IPS DF 4.7 (cell line): Measurements from ENCODE around the gene ACAA2.

Experiments used
- DNase-seq: peaks from one replicate; pipeline ENCODE4 v3.0.0-alpha.2; 2013; ENCODE audit warnings: low spot score; ENCODE audit errors: extremely low read depth

Gene ACAA2, protein sequence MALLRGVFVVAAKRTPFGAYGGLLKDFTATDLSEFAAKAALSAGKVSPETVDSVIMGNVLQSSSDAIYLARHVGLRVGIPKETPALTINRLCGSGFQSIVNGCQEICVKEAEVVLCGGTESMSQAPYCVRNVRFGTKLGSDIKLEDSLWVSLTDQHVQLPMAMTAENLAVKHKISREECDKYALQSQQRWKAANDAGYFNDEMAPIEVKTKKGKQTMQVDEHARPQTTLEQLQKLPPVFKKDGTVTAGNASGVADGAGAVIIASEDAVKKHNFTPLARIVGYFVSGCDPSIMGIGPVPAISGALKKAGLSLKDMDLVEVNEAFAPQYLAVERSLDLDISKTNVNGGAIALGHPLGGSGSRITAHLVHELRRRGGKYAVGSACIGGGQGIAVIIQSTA

DNA sequence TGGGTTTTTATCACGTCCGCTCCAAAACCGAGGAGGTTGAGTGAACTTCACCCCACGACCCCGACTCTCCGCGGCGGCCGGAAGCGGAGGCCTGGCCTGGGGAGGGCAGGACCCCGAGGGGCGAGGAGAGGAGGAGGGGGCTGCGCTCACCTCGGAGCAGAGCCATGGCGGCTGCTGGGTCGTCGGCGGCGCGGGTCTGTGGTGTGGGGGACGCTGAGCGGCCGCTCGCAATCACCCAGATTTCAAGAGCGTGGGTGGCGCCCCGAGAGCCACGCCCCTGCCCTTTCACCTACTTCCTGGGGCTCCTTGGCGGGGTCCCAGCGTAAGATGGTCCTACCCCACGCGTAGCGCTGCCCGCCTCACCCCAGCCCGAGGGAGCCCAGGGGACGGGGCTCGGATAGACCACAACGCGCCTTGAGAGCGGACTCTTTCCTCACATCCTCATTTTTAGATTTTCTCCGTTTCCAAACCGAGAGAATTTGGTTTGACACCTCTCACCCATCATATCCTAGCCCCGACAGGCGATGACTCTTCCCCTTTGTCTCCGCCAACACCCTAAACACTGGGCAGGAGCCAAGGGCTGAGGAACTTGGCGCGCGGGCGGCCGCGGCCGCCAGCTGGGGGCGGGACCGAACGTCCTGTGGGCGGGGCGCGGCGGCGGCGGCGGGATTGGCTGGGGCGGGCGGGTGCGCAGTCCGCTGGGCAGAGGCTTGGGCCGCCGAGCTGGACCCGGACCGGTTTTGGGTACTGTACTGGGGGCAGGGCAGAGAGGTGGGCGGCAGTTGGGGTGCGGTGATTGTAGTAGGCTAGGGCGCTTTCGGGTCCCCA lies at the start of gene ACAA2:
Gene ACAA2, minus strand, starts transcription at position 215 of the 828 bp plus-strand sequence. Its CDS starts 49 bp downstream, at position 166.
- DNase-seq: no peak

DNA sequence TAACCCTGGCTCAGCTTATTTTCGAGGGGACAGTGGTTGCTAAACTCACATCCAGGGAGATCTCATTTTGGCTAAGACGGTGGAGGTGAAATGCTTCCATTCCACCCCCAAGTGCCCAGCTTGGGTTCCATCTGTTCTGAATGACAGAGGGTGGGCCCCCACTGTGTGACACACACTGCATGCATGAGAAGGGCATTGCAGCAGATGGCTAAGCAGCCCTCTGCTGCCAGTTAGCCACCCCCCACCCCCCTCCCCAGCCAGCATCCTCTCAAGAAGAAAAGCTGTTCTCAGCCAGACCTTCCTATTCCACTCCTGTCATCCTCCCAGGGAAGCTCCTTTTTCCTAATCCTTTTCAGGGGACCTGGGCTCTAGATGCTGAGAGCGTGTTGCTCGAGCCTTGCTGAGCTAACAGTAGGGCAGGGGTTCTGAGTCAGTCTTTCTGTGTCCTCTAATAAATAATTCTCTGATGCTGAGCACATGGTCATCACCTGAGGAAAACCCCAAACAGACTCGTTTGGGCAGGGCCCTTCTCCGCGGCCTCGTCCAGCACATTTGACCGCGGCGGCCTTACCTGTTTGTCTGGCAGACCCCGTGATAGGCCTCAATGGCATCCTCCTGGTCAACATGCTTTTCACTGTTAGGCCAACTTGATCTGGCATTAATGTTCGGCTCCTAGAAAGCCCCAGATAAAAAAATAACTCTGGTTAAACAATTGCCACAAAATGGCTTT lies 49.5 kb upstream of the ACAA2 start:
- DNase-seq: no peak

DNA sequence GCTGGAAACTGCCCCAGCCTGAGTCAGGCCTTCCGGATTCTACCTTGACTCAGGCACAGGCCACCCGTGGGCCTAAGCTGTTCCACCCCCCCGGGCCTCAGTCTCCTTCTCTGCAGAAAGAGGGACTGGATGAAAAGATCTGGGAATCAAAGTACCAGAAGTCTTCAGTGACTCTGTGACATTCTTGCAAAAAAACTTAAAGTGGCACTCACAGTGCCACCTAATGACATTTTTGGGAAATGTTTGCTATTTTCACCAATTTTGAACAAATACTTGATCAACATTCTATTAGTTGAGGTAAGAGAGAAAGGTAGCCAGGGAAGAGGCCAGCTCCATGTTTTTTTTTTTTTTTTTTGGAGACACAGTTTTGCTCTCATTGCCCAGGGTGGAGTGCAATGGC lies 48.3 kb upstream of the ACAA2 start:
- no peak for DNase-seq

DNA sequence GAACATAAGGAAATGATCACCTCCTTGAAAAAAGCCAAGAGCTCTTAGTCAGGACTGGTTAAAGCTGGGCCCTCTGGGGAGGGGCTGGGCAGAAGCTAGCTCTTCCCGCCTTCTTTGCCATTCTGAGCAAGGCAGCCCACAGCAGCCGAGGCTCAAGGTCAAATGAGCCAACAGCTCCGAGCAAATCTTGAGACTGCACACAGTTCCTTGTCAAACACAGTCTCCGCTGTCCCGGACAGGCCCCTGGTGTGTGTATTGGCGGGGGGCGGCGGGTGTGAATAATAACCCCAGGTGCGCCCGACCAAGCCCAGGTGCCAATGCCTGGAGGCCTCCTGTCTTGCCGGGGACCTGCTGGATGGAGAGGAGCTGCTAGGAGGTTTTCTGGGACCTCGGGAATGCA lies 46.4 kb upstream of the ACAA2 start:
- no peak for DNase-seq

DNA sequence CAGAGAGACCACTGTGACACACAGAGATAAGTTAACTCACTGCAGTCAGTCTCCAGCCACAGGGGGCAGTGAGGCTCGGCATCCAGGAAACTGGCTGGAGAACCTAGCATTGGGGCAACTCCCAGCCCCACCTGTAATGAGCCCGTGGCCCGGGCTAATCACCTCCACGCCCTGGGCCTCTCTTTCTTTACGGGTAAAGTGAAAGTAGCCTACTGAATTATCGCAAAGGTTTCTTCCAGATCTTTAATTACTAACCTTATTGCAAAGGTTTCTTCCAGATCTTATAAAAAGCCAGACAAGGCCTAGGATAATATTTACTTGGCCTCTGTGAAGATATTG lies 45.7 kb upstream of the ACAA2 start:
- no peak for DNase-seq

DNA sequence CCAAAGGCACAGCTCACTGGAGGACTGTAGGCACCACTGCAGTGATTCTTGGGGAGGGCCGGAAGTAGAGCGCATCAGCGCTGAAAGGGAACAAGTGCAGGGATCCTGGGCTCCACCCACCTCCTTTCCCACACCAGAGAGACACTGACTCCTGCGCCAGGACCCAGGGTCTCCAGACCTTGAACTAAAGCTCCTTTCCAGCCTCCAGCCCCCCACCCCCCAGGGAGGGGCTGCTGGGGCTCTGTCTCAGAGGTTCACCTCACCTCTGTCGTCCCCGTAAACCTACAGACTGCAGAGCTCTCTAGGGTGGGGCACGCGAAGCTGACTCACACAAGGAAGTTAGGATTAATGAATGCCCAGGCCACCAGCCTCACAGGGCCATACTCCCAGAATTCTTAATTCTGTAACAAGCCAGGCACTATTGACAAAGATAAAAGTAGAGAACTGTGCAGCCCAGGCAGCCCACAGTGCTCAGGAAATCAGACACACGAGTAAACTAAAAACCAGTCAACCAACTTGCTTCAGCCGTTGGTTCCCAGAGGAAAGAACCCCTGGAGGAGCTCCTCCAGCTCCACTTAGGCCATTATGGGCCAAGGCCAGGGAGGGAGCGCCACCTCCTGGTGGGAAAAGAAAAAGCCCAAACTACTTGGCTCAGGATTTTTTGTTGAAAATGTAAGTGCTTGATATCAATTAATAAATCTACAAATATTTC lies 45.1 kb upstream of the ACAA2 start:
- peak; percentile 33 for DNase-seq

DNA sequence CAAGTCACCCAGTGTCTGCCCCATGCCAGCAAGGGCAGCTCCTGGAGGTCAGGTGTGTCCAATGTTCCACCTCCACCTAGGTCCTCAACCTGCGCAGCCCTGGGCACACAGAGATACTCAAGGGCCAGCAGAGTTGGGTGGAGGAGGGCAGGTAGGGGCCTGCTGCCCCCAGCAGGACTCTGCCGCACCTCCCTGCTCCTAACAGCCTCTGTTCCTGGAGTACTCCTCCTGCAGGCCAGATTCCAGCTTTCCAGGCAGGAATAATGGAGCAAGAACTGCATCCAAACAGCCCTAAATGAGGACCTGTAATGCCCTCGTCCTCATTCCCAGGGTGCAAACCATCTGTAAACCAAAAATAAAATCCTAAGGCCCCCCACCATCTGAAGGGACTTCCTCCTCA lies 44.4 kb upstream of the ACAA2 start:
- no peak for DNase-seq

DNA sequence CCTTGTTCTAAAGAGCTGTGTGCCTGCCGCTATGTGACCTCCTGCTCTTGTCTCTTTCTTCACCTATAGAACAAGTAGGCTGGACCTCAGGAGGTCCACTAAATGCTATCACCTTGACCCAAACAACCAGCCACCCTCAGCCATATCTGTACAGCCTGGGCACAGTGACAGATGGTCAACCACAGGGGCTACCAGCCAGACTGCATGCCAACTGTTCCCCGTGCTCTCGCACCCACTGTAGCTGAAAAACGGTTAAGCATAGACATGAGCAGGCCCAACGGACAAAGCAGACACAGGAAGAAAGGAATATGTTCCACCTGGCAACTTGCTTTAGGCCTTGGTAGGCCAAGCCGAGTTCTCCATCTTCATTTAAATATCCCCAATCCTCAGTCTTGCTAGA lies 43.2 kb upstream of the ACAA2 start:
- DNase-seq: no peak

DNA sequence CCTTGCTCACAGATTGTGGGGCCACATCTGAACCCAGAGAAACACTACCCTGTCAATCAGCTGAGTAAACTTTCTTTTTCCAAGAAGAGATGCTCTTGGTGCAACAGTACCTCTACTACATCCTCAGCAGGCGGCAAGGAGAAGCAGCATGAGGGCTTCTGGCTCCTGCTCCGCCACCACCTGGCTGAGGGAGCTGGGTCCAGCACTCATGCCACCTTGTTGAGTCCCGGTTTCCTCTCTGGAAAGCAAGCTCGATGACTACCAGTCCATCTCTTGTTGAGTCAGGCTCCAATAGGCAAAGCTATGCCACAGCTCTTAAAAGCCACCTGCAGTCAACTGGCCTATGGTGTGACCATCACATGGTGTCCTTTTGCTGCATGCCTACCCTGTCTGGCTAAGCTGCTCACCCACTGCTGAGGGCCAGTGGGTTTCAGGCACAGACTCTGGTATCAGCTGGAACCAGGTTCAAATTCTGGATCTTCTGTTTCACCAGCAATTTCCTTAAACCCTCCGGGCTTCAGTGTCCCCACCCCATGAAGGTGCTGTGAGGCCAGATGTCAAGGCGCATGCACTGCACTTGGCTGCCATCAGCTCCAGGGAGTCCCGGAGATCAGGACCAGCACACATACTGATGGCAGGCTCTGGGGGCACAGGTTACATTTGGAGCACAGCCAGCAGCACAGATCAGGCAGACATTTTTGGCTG lies 42.5 kb upstream of the ACAA2 start:
- no peak for DNase-seq

DNA sequence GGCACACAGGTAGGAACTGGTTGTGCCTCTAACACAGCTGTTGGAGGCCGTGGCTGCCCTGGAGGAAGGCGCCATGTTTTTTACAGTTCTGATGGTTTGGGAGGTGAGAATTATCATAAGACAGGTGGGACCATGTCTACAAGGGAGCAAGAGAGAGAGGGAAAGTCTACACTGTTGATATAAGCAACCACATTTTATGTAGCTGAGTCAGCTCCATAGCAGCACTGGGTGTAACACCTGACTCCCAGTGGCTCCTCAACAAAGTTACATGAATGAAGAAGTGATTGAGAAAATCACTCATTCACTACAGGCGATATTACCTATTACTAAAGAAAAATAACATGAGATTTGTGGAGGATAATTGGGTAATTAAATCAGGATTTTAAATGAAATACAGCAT lies 41.3 kb upstream of the ACAA2 start:
- DNase-seq: no peak

DNA sequence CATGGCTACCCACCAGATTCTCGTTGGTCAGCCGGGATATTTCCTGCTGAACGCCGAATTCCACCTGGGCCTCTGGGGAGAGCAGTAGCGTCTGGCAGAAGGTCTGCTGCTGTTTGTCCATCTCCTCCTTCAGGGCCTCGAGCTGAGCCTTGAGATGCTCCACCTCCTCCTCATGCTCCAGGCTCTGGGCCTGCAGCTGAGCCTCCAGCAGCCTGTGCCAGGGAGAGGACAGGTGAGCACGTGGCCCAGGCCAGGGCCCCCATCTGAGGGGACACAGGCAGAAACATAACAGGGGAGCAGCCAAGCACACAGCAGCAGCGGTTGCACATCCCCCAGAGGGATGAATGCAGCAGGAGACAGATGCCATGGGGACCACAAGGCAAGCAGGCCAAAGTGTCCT lies 40.1 kb upstream of the ACAA2 start:
- DNase-seq: no peak

DNA sequence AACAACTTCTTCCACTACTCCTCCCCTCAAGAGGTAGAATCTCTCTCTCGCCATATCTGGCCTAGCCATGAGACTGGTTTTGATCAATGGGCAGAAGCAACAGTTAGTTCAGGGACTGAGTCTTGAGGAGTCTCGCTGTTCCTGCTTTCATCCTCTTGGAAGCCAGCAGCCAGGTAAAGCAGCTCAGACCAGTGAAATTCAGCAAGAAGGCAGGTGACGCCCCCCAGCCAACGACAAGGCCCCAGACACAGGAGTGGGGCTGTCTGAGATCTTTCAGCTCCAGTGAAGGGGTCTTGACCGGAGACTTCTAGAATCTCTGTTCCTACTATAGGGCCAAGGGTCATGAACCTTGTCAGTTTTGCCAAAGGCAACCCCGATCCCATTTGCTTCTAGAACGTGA lies 39.7 kb upstream of the ACAA2 start:
- no peak for DNase-seq

DNA sequence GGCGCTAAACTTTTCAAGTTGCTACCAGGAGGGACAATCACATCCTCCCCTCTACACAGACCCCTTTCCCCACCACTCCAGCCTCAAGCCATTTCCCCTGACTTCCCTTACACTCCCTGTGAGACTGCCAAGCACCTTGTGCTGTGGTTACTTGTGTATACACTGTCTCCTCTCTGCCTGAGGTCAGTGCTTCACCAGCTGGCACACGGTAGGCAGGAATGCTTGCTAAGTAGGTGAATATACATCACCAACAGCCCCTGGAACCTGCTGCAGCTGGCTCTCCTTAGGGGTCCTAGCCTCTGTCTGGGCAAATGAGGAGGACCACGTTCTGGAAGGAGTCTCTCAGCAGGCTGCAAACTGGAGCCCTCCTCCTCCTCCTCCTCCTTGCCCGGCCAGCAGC lies 38.3 kb upstream of the ACAA2 start:
- no peak for DNase-seq

DNA sequence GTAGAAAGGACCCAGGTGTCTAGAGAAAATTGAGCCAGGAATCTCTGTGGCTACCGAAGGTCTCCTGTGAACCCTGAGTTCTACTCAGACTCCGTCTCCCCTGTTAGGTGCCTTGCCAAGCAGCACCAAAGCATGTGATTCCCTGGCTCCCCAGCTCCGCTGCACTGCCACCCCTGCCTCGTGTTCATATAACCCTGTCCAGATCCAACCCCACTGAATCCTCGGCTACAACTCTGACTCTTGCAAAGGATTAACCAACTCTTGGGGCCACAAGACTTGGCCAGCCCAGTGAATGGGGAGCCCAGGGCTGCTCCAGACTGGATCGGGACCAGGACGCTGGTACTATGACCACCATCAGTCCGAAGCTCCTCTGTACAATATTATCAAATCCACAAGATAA lies 37.3 kb upstream of the ACAA2 start:
- no peak for DNase-seq

DNA sequence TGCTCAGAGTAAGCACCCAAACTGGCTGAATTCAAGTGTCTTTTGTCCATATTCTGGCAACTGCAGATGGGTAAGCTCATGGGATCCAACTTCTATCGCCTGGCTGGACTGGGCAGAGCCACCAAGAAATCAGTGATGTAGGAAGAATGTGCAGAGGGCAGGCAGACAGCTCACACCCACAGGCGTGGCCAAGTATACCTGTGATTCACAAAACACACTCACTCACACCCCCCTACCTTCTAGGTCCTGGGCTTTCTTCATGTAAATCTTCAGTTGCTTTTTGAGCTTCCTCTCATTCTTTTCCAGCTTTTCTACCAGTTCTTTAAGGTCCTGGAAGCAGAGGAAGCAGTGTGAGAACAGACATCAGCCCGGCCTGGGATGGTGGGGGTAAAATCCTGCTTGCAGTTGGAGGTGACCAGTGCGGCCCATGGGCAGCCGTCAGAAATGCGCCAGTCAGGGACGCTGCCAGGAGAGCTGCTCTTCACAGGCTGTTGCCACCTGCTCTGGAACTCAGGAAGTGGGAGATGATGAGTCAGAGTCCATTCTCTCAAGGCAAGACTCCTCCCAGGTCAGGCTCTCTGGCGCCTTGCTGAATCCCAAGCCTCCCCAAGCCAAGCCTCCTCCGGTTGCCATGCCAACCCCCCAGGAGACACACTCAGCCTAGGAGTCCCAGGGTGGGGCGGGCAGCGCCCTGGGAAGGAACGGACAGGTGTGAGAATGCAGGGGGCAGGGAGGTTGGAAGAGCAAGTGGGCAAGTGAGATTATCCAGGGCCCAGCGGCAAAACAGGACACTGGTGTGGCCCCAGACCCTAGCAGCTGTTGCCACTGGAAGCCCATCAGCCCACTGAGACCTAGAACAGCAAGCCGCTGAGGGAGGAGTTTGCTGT lies 36.2 kb upstream of the ACAA2 start:
- DNase-seq: peak; percentile 38

DNA sequence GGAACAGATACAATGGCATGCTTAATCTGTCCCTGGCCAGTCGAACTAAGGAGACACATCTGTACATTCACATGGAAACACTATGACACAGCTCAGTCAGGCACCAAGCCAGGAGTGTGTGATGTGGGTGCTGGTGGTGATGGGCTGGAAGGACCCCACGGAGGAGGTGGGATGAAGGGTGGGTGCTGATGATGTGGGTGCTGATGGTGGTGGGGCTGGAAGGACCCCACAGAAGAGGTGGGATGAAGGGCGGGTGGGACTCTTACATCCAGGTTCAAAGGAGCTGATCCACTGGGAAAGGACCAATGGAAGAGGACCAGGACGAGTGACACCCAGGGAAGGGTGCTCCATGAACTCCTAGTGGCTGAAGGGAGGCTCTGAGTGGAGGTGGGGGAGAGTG lies 34.8 kb upstream of the ACAA2 start:
- no peak for DNase-seq

DNA sequence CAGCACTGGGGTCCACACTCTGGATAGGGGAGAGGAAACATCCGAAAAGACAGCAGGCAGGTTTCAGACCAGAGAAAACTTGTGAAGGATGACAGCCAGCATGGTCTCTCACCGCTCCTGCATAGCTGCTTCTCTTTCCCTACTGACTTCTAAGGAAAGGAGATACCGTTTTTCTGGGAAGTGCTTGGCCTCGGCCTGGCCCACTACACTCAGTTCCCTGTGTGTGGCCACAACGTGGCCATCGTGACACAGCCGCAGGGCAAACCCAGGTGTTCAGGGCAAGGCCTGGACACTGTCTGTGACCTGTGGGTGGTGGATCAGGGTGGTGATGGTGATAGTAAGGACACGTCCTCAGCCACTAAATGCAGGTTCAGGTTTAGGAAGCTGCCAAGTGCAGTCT lies 34.2 kb upstream of the ACAA2 start:
- DNase-seq: no peak

DNA sequence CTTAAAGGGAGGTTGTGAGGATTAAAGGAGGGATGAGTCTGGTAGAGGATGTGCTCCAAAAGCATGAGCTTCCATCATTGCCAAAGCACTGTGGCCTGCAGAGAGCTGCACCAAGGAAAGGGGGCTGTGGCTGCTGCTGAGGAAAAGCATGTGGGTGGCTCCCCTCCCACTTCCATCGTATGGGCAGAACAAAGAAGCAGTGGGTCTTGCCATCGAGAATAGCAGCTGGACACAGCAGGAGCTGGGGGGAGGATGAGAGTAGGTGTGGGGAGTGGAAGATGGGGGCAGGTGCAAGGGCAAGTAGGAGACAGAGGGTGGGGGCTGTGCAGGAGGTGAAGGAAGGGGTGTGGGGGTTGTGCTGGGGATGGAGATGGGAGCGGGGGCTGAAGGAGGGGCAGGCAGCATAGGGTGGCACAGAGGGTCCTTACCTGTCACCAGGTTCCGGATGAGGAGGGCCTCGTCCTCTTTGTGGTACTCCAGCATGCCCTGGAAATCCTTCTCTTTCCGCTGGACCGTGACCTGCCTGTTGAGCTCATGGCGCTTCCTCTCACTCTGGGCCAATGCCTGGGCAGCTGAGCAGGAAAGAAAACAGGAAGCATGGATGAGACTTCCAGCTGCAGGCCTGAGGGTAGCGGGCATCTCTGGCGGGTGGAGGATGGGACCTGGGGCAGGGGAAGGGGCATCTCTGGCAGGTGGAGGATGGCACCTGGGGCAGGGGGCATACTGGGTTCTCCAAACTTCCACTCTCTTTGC lies 33.6 kb upstream of the ACAA2 start:
- DNase-seq: no peak

DNA sequence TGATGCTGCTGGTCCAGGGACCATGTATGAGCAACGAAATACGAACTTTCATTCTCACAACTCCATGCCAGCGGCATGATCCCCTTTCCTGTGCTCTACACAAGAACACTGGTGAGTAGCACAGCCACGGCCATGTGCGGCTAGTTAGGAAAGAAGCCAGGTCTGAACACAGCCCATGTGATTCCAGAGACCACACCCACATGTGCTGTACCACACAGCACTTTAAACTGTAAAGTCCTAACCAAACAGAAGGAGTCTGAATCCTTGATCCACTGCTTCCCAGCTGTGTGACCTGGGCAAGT lies 33.0 kb upstream of the ACAA2 start:
- DNase-seq: no peak
